ENCODE measurements around the gene CEP128. TPM values are rescaled to one million over a fixed set of nuclear protein-coding genes. Genes with fewer than 3 reads are reported as not detected.

Gene CEP128
- total RNA-seq, 2 experiments from 2014 or later = 19.4 to 22.8 TPM

GRCh38 chr14:80798878-80799277 lies 142.7 kb downstream of the CEP128 start:
- ChIA-PET CTCF (no interaction called here), POLR2A (no interaction called here)
- H3K4me1 Mint-ChIP-seq (ENCODE audit: low read depth) = no peaks in the 10 kb centered on the region
- H3K9me3 Mint-ChIP-seq = peaks cover 19% of the 10 kb centered on the region
- H3K4me3 Mint-ChIP-seq = no peak overlapping the region
- peaks cover 33% of the 10 kb centered on the region for H3K36me3 Mint-ChIP-seq
- no peak for DNase-seq
- intact Hi-C loops (cut with micrococcal nuclease) = no loop called here
- H3K27me3 Mint-ChIP-seq = no peaks in the 10 kb centered on the region
- no peak overlapping the region for H3K27ac Mint-ChIP-seq

GRCh38 chr14:80798211-80798610 lies 143.3 kb downstream of the CEP128 start:
- H3K36me3 Mint-ChIP-seq = peaks cover 33% of the 10 kb centered on the region
- peaks cover 19% of the 10 kb centered on the region for H3K9me3 Mint-ChIP-seq
- no peak overlapping the region for H3K27ac Mint-ChIP-seq
- DNase-seq = no peak
- no peaks in the 10 kb centered on the region for H3K4me1 Mint-ChIP-seq (ENCODE audit: low read depth)
- ChIA-PET POLR2A (no interaction called here), CTCF (no interaction called here)
- no peak overlapping the region for H3K4me3 Mint-ChIP-seq
- H3K27me3 Mint-ChIP-seq = no peaks in the 10 kb centered on the region
- intact Hi-C loops (cut with micrococcal nuclease) = no loop called here

- no peak overlapping the region for H3K27ac Mint-ChIP-seq
- no peak for DNase-seq
- POLR2A ChIA-PET = no interaction called here
- peaks cover 25% of the 10 kb centered on the region for H3K36me3 Mint-ChIP-seq
- intact Hi-C loops (cut with micrococcal nuclease) = no loop called here
- no peaks in the 10 kb centered on the region for H3K27me3 Mint-ChIP-seq
- no peaks in the 10 kb centered on the region for H3K9me3 Mint-ChIP-seq
- CTCF ChIA-PET = no interaction called here
- H3K4me1 Mint-ChIP-seq (ENCODE audit: low read depth) = no peaks in the 10 kb centered on the region
- H3K4me3 Mint-ChIP-seq = no peak overlapping the region
Measured at GRCh38 chr14:80792771-80793170, 148.8 kb downstream of the CEP128 start.

GRCh38 chr14:80787876-80788275 lies 153.7 kb downstream of the CEP128 start:
- H3K4me1 Mint-ChIP-seq (ENCODE audit: low read depth) = no peaks in the 10 kb centered on the region
- ChIA-PET CTCF (no interaction called here), POLR2A (no interaction called here)
- intact Hi-C loops (cut with micrococcal nuclease) = no loop called here
- no peaks in the 10 kb centered on the region for H3K27me3 Mint-ChIP-seq
- H3K36me3 Mint-ChIP-seq = peaks cover 28% of the 10 kb centered on the region
- no peak overlapping the region for H3K4me3 Mint-ChIP-seq
- H3K9me3 Mint-ChIP-seq = no peaks in the 10 kb centered on the region
- H3K27ac Mint-ChIP-seq = no peak overlapping the region
- DNase-seq = no peak

GRCh38 chr14:80784820-80785219 lies 156.7 kb downstream of the CEP128 start:
- DNase-seq = no peak
- ChIA-PET CTCF (no interaction called here), POLR2A (no interaction called here)
- intact Hi-C loops (cut with micrococcal nuclease) = no loop called here
- no peaks in the 10 kb centered on the region for H3K4me1 Mint-ChIP-seq (ENCODE audit: low read depth)
- no peak overlapping the region for H3K4me3 Mint-ChIP-seq
- H3K9me3 Mint-ChIP-seq = no peaks in the 10 kb centered on the region
- H3K36me3 Mint-ChIP-seq = peaks cover 16% of the 10 kb centered on the region
- H3K27ac Mint-ChIP-seq = no peak overlapping the region
- H3K27me3 Mint-ChIP-seq = no peaks in the 10 kb centered on the region

- H3K27me3 Mint-ChIP-seq = no peaks in the 10 kb centered on the region
- no peak overlapping the region for H3K4me3 Mint-ChIP-seq
- POLR2A ChIA-PET = no interaction called here
- no peaks in the 10 kb centered on the region for H3K9me3 Mint-ChIP-seq
- DNase-seq = no peak
- H3K27ac Mint-ChIP-seq = no peak overlapping the region
- intact Hi-C loops (cut with micrococcal nuclease) = no loop called here
- peaks cover 15% of the 10 kb centered on the region for H3K36me3 Mint-ChIP-seq
- no peaks in the 10 kb centered on the region for H3K4me1 Mint-ChIP-seq (ENCODE audit: low read depth)
- CTCF ChIA-PET = no interaction called here
Measured at GRCh38 chr14:80781972-80782367, 159.6 kb downstream of the CEP128 start.

- Mint-ChIP-seq H3K9me3 (no peaks in the 10 kb centered on the region), H3K4me1 (ENCODE audit: low read depth) (no peaks in the 10 kb centered on the region), H3K27ac (no peak overlapping the region), H3K27me3 (no peaks in the 10 kb centered on the region), H3K36me3 (peaks cover 20% of the 10 kb centered on the region), H3K4me3 (no peak overlapping the region)
- ChIA-PET POLR2A (no interaction called here), CTCF (interaction anchor here (0.5 kb wide), 1 partner anchor 17 kb away, joined by 3 read pairs; no protein-coding TSS in a partner anchor)
- intact Hi-C loops (cut with micrococcal nuclease) = no loop called here
- DNase-seq = no peak
Measured at GRCh38 chr14:80780500-80780899, 161.0 kb downstream of the CEP128 start.

- H3K4me1 Mint-ChIP-seq (ENCODE audit: low read depth) = no peaks in the 10 kb centered on the region
- peaks cover 17% of the 10 kb centered on the region for H3K36me3 Mint-ChIP-seq
- no peaks in the 10 kb centered on the region for H3K27me3 Mint-ChIP-seq
- ChIA-PET POLR2A (no interaction called here), CTCF (no interaction called here)
- H3K4me3 Mint-ChIP-seq = no peak overlapping the region
- DNase-seq = no peak
- intact Hi-C loops (cut with micrococcal nuclease) = no loop called here
- H3K9me3 Mint-ChIP-seq = no peaks in the 10 kb centered on the region
- no peak overlapping the region for H3K27ac Mint-ChIP-seq
Measured at GRCh38 chr14:80776657-80777056, 164.9 kb downstream of the CEP128 start.

GRCh38 chr14:80776186-80776585 lies 165.4 kb downstream of the CEP128 start:
- H3K36me3 Mint-ChIP-seq = peaks cover 17% of the 10 kb centered on the region
- no peak overlapping the region for H3K27ac Mint-ChIP-seq
- H3K9me3 Mint-ChIP-seq = no peaks in the 10 kb centered on the region
- intact Hi-C loops (cut with micrococcal nuclease) = no loop called here
- DNase-seq = no peak
- POLR2A ChIA-PET = no interaction called here
- no peaks in the 10 kb centered on the region for H3K27me3 Mint-ChIP-seq
- CTCF ChIA-PET = no interaction called here
- H3K4me1 Mint-ChIP-seq (ENCODE audit: low read depth) = no peaks in the 10 kb centered on the region
- no peak overlapping the region for H3K4me3 Mint-ChIP-seq

- POLR2A ChIA-PET = no interaction called here
- no peak for DNase-seq
Measured at GRCh38 chr14:80772504-80772903, 169.0 kb downstream of the CEP128 start.

GRCh38 chr14:80771201-80771600 lies 170.3 kb downstream of the CEP128 start:
- H3K4me1 Mint-ChIP-seq (ENCODE audit: low read depth) = no peaks in the 10 kb centered on the region
- POLR2A ChIA-PET = no interaction called here
- intact Hi-C loops (cut with micrococcal nuclease) = no loop called here
- H3K27ac Mint-ChIP-seq = no peak overlapping the region
- H3K36me3 Mint-ChIP-seq = peaks cover 5% of the 10 kb centered on the region
- CTCF ChIA-PET = no interaction called here
- H3K4me3 Mint-ChIP-seq = no peak overlapping the region
- H3K9me3 Mint-ChIP-seq = no peaks in the 10 kb centered on the region
- H3K27me3 Mint-ChIP-seq = no peaks in the 10 kb centered on the region
- DNase-seq = no peak

More at GRCh38 chr14:80772504-80772903, 169.0 kb downstream of the CEP128 start:
- Mint-ChIP-seq H3K9me3 (no peaks in the 10 kb centered on the region), H3K4me1 (ENCODE audit: low read depth) (no peaks in the 10 kb centered on the region), H3K27ac (no peak overlapping the region), H3K4me3 (no peak overlapping the region), H3K27me3 (no peaks in the 10 kb centered on the region), H3K36me3 (peaks cover 15% of the 10 kb centered on the region)
- CTCF ChIA-PET = no interaction called here
- intact Hi-C loops (cut with micrococcal nuclease) = no loop called here

- peaks cover 5% of the 10 kb centered on the region for H3K36me3 Mint-ChIP-seq
- intact Hi-C loops (cut with micrococcal nuclease) = no loop called here
- H3K4me1 Mint-ChIP-seq (ENCODE audit: low read depth) = no peaks in the 10 kb centered on the region
- no peaks in the 10 kb centered on the region for H3K9me3 Mint-ChIP-seq
- POLR2A ChIA-PET = no interaction called here
- no peak overlapping the region for H3K4me3 Mint-ChIP-seq
- DNase-seq = no peak
- CTCF ChIA-PET = no interaction called here
- no peaks in the 10 kb centered on the region for H3K27me3 Mint-ChIP-seq
- no peak overlapping the region for H3K27ac Mint-ChIP-seq
Measured at GRCh38 chr14:80770114-80770908, 171.2 kb downstream of the CEP128 start.

GRCh38 chr14:80768646-80769045 lies 172.9 kb downstream of the CEP128 start:
- no peak for DNase-seq
- no peaks in the 10 kb centered on the region for H3K27me3 Mint-ChIP-seq

More at GRCh38 chr14:80768646-80769045, 172.9 kb downstream of the CEP128 start:
- Mint-ChIP-seq H3K4me3 (no peak overlapping the region), H3K4me1 (ENCODE audit: low read depth) (no peaks in the 10 kb centered on the region), H3K27ac (no peak overlapping the region), H3K36me3 (peaks cover 4% of the 10 kb centered on the region), H3K9me3 (no peaks in the 10 kb centered on the region)
- CTCF ChIA-PET = no interaction called here
- intact Hi-C loops (cut with micrococcal nuclease) = no loop called here
- POLR2A ChIA-PET = no interaction called here
